Tibial nerve (tissue), 4 donors: Measurements from ENCODE around the gene MED13L.

Source experiments
- EP300 ChIP-seq, 2 donors: sonication (generic); formaldehyde crosslinking; IDR thresholded peaks; one replicate each; pipeline ENCODE4 v1.6.1; 2017; ENCODE audit warnings: antibody characterized with exemption in 2 of 2, mild to moderate bottlenecking in 1 of 2
- POLR2A ChIP-seq, 2 donors: fragments of 450-650 bp; IDR thresholded peaks; one replicate each; pipeline ENCODE4 v1.6.1; 2017; ENCODE audit warnings: antibody characterized with exemption in 2 of 2, mild to moderate bottlenecking in 2 of 2, moderate library complexity in 2 of 2
- TF ChIP-seq, protein P1 (sequence below), 5 experiments: fragments of 200-600 bp in 3 of 5; fragments of 450-650 bp in 2 of 5; sonication (generic) in 3 of 5; IDR thresholded peaks; one replicate each; pipeline ENCODE4 v1.5.1; 2016 to 2019; ENCODE audit warnings: antibody characterized with exemption in 5 of 5, mild to moderate bottlenecking in 3 of 5, moderate library complexity in 2 of 5

GRCh38 chr12:116244474-116245090 lies 32.9 kb downstream of the MED13L start:
- no peak for TF ChIP-seq POLR2A (IDR thresholded peaks at IDR 0.05)
- TF ChIP-seq, protein P1, sequence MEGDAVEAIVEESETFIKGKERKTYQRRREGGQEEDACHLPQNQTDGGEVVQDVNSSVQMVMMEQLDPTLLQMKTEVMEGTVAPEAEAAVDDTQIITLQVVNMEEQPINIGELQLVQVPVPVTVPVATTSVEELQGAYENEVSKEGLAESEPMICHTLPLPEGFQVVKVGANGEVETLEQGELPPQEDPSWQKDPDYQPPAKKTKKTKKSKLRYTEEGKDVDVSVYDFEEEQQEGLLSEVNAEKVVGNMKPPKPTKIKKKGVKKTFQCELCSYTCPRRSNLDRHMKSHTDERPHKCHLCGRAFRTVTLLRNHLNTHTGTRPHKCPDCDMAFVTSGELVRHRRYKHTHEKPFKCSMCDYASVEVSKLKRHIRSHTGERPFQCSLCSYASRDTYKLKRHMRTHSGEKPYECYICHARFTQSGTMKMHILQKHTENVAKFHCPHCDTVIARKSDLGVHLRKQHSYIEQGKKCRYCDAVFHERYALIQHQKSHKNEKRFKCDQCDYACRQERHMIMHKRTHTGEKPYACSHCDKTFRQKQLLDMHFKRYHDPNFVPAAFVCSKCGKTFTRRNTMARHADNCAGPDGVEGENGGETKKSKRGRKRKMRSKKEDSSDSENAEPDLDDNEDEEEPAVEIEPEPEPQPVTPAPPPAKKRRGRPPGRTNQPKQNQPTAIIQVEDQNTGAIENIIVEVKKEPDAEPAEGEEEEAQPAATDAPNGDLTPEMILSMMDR (IDR thresholded peaks at IDR 0.05) = no peak
- no peak for TF ChIP-seq EP300 (IDR thresholded peaks at IDR 0.05)
